ENCODE results near the gene TLR8.

DNA sequence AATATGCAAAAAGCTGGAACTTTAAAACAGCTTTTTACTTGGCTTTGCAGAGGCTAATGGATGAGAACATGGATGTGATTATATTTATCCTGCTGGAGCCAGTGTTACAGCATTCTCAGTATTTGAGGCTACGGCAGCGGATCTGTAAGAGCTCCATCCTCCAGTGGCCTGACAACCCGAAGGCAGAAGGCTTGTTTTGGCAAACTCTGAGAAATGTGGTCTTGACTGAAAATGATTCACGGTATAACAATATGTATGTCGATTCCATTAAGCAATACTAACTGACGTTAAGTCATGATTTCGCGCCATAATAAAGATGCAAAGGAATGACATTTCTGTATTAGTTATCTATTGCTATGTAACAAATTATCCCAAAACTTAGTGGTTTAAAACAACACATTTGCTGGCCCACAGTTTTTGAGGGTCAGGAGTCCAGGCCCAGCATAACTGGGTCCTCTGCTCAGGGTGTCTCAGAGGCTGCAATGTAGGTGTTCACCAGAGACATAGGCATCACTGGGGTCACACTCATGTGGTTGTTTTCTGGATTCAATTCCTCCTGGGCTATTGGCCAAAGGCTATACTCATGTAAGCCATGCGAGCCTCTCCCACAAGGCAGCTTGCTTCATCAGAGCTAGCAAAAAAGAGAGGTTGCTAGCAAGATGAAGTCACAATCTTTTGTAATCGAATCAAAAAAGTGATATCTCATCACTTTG is 15.6 kb downstream of the TLR8 start:
- TF ChIP-seq, protein P1, sequence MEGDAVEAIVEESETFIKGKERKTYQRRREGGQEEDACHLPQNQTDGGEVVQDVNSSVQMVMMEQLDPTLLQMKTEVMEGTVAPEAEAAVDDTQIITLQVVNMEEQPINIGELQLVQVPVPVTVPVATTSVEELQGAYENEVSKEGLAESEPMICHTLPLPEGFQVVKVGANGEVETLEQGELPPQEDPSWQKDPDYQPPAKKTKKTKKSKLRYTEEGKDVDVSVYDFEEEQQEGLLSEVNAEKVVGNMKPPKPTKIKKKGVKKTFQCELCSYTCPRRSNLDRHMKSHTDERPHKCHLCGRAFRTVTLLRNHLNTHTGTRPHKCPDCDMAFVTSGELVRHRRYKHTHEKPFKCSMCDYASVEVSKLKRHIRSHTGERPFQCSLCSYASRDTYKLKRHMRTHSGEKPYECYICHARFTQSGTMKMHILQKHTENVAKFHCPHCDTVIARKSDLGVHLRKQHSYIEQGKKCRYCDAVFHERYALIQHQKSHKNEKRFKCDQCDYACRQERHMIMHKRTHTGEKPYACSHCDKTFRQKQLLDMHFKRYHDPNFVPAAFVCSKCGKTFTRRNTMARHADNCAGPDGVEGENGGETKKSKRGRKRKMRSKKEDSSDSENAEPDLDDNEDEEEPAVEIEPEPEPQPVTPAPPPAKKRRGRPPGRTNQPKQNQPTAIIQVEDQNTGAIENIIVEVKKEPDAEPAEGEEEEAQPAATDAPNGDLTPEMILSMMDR (IDR thresholded peaks at IDR 0.05; ENCODE audit: insufficient read depth, low read depth, low read length): no peak
- TF ChIP-seq EZH2 (IDR thresholded peaks at IDR 0.05; ENCODE audit: insufficient read depth, low read length): no peak

Measured in astrocyte (in vitro differentiated cells and primary cell).